Endothelial cell of hepatic sinusoid (primary cell): ENCODE data around the gene AGBL4.

ENCODE experiments used
- in situ Hi-C: cut with HindIII; loops from 2 replicates; pipeline ENCODE4 v1.10.0; 2017; ENCODE audit warnings: low sequenced_read_pairs

Gene AGBL4

DNA sequence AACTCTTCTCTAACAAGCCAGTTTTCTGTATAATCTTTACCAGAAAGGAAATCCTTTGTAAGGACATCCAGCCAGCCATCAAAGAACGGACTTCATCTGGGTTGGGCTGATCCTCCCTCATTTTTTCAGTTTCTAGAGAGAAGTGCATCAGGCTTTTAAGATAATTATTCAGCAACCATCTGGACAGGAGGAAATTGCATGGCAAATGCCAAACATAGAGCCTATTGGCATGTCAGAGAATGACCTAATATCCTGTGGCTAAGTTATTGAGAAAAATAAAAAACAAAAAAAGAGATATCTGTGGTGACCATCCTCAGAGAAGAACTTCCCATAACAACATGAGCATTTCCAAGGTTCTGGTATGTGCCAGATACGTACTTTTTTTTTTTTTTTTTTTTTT lies 1172.1 kb downstream of the AGBL4 start:
- in situ Hi-C loops, result no loop called here

DNA sequence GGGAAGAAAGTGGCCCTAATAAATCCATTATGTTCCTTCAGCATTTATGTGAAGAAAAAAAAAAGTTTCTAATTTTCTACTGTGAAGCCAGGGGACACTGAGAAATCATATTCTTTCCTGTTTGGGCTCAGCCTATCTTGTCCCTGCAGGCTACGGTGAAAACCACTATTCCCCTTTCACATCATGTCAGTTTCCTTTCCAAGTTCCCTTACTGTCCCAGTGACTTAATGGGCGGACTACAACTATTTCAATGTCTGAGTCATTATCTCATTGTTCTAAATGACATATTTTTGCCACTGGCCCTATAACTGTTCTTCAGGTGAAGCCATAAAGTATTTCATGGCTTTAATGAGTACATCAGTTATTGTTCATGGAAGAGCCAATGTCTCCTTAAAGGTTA lies 1175.7 kb downstream of the AGBL4 start:
- in situ Hi-C loops, result no loop called here

DNA sequence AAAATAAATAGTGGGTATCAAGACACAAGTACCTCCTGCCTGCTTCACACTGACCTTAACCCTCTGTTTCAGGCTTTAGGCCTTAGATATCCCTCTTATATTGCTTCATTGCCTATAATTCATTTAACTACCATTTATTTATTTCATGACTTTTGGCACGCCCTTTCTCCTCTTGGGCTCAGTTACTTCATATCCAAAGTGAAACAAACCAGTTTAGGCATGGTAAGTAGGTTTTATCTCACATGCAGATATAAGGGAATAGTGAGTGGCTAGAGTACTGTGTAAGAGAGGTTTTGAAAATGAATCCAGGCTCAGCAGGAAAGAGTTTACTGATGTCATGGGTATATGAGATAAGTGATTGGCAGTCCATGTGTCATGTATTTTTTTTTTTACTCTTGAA lies 1177.3 kb downstream of the AGBL4 start:
- in situ Hi-C loops, result no loop called here

- in situ Hi-C loops, result loop anchor here (5.0 kb wide), 1 partner anchor 52 kb away; no protein-coding TSS in a partner anchor
Observed at GRCh38 chr1:48844187-48844586, 1179.6 kb downstream of the AGBL4 start.

GRCh38 chr1:48841966-48842365 lies 1181.8 kb downstream of the AGBL4 start:
- in situ Hi-C loops, result loop anchor here (5.0 kb wide), 1 partner anchor 50 kb away; no protein-coding TSS in a partner anchor

DNA sequence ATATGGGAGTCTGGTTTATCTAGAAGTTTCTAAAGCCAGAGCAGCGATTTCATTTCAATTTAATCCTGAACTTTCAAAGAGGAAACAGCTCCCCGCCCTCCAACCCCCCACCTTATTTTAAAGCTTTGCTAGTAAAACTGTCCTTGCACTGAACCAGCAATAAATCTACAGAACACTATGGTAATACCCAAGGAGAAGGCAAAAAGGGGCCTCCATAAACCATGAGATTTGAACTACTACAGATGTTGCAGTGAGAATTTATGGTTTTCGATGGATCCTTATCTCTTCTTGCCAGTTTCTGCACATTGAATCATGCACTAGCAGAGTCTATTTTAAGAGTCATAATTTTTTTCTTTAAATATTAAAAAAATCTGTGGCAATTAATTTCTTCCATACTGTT lies 1182.3 kb downstream of the AGBL4 start:
- in situ Hi-C loops, result loop anchor here (5.0 kb wide), 1 partner anchor 49 kb away; no protein-coding TSS in a partner anchor

GRCh38 chr1:48831120-48831978 lies 1192.4 kb downstream of the AGBL4 start:
- in situ Hi-C loops, result no loop called here

GRCh38 chr1:48830715-48831114 lies 1193.0 kb downstream of the AGBL4 start:
- in situ Hi-C loops, result no loop called here

GRCh38 chr1:48829446-48829845 lies 1194.3 kb downstream of the AGBL4 start:
- in situ Hi-C loops, result no loop called here

- in situ Hi-C loops, result no loop called here
Observed at GRCh38 chr1:48823168-48823567, 1200.6 kb downstream of the AGBL4 start.

DNA sequence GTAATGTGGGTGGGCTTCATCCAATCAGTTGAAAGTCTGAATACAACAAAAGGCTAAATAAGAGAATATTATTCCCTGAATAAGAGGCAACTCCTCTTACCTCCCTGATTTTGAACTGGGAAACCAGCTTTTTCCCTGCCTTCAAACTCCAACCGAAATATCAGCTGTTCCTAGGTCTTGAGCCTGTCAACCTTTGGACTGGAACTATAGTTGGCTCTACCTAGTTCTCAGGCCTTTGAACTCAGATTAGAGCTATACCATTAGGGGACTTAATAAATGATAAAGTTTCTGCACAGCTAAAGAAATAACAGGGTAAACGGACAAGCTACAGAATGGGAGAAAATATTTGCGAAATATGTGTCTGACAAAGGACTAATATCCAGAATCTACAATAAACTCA lies 1203.3 kb downstream of the AGBL4 start:
- in situ Hi-C loops, result no loop called here

- in situ Hi-C loops, result no loop called here
Observed at GRCh38 chr1:48817505-48818114, 1206.1 kb downstream of the AGBL4 start.

GRCh38 chr1:48810740-48811139 lies 1213.0 kb downstream of the AGBL4 start:
- in situ Hi-C loops, result no loop called here

GRCh38 chr1:48808496-48808895 lies 1215.3 kb downstream of the AGBL4 start:
- in situ Hi-C loops, result no loop called here

DNA sequence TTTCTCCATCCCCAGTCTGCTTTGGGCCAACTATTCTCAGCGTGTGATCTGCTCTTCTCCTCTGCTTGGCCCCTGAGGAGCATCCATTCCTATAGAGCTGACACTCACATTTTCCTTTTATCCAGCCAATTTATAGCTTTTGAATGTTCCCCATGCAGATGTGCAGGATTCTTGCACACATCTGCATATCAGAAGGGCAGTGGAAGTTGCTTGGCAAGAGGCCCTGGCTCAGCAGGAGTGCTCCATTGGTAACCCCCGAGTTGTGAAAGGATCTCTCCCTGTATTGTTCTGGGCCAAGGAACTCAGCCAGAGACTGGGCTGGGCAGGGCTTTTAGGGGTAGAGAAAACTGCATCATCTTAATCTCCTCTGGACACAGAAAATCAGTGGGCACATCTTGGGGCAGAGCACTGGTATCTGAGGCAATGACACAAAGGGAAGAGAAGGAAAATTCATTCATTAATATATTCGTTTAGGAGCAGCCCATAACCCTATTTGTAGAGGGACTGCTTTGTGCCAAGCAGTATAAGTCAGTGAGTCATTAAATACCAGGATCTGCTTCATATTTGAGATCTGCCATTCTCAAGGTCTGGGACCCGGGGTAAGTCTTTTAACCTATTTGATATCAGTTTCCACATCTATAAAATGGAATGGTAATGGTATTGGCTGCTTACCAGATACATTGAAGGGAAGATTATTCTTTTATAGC lies 1216.0 kb downstream of the AGBL4 start:
- in situ Hi-C loops, result no loop called here

GRCh38 chr1:48803474-48803873 lies 1220.3 kb downstream of the AGBL4 start:
- in situ Hi-C loops, result no loop called here

- in situ Hi-C loops, result loop anchor here (5.0 kb wide), 1 partner anchor 47 kb away; no protein-coding TSS in a partner anchor
Observed at GRCh38 chr1:48794816-48795215, 1228.9 kb downstream of the AGBL4 start.

- in situ Hi-C loops, result loop anchor here (5.0 kb wide), 1 partner anchor 48 kb away; no protein-coding TSS in a partner anchor
Observed at GRCh38 chr1:48793863-48794262, 1229.9 kb downstream of the AGBL4 start.

GRCh38 chr1:48792961-48793360 lies 1230.8 kb downstream of the AGBL4 start:
- in situ Hi-C loops, result loop anchor here (5.0 kb wide), 1 partner anchor 49 kb away; no protein-coding TSS in a partner anchor

DNA sequence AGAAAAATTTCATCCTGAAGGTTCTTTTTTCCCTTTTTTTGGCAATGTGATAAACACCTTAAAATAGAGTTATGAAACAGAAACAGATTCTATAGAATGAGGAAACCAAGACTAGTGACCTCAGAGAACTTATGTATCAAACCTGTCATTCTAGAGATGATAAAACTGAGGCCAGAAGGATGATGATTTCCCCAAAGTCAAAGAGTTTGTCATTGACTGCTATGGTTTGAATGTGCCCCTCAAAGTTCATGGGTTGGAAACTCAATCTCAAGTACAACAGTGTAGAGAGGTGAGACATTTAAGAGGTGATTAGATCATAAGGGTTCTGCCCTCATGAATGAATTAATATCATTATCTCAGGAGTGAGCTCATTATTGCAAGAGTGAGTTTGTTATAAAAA lies 1233.4 kb downstream of the AGBL4 start:
- in situ Hi-C loops, result loop anchor here (5.0 kb wide), 1 partner anchor 52 kb away; no protein-coding TSS in a partner anchor

- in situ Hi-C loops, result loop anchor here (5.0 kb wide), 1 partner anchor 52 kb away; no protein-coding TSS in a partner anchor
Observed at GRCh38 chr1:48789903-48790302, 1233.9 kb downstream of the AGBL4 start.
